Astrocyte (in vitro differentiated cells and primary cell): ENCODE measurements around the gene MYOM3.

Experiments used
- CTCF ChIP-seq: IDR thresholded peaks from 2 replicates; pipeline ENCODE4 v1.5.1; 2011; ENCODE audit warnings: low read depth, mild to moderate bottlenecking, inconsistent platforms, low read length, moderate library complexity; ENCODE audit not compliant: insufficient read depth
- EZH2 ChIP-seq: IDR thresholded peaks from 2 replicates; pipeline ENCODE4 v1.6.1; 2012; ENCODE audit warnings: mild to moderate bottlenecking, low read length, inconsistent platforms; ENCODE audit not compliant: insufficient read depth

DNA sequence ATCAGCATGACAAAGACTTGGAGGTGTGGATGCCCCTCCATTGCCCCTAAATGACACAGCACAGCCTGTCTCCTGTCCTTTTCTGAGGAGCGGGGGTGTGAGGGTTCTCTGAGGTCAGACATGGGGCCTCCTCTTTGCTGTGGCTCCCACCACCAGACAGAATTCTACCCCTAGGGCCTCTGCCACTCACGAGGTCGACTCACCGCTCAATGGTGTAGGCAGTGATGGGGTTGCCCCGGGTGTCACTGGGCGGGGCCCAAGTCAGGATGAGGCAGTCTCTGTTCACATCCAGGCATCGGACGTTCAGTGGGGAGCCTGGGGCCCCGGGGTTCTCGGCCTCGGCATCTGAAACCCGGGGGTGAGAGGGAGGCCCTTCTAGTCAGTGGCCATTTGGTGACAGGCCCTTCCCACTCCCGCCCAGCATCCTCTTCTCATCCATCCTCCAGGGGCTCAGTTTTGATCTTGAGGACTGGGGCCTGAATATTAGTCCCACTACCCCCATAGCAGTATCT lies 19.9 kb downstream of the MYOM3 start:
- TF ChIP-seq CTCF (no peak), EZH2 (no peak)
